Activated CD8-positive, alpha-beta memory T cell treated with anti-CD3 and anti-CD28 coated beads, Interleukin-2, amount 10 ng/mL, durations not matched to agents 7 days and 5 days (primary cell): ENCODE results near the gene DNAJC2. TPM values are rescaled to one million over a fixed set of nuclear protein-coding genes. Genes with fewer than 3 reads are reported as not detected.
A peak's percentile ranks its signal among the peaks of the same experiment; 100 is the strongest.
"Not testable (repeated sequence)": the region's sequence is repeated elsewhere in the genome, so short reads cannot be mapped to it uniquely, and the experiment has no call there.

Source experiments
- ATAC-seq: fragments of 150-1000 bp; cut with Tn5 transposase; one replicate; pipeline ENCODE4 v1.10.0; 2021; ENCODE audit warnings: moderate library complexity
- CTCF ChIA-PET: fragments of 350-600 bp; sonication (Branson Sonifier 250); formaldehyde crosslinking; loops from one replicate; lab custom pipeline; 2021; ENCODE audit warnings: antibody characterized with exemption; lab: Charles Lee
- DNase-seq: peaks from one replicate; pipeline ENCODE4 v3.0.0-alpha.2; 2020
- H3K27ac Mint-ChIP-seq: one replicate; pipeline ENCODE4 v1.8.0; 2021; ENCODE audit warnings: mild to moderate bottlenecking, mixed read lengths
- H3K27me3 Mint-ChIP-seq: one replicate; pipeline ENCODE4 v1.8.0; 2021; ENCODE audit warnings: mixed read lengths
- H3K36me3 Mint-ChIP-seq: one replicate; pipeline ENCODE4 v1.8.0; 2021; ENCODE audit warnings: mild to moderate bottlenecking, mixed read lengths
- H3K4me1 Mint-ChIP-seq: one replicate; pipeline ENCODE4 v1.8.0; 2021; ENCODE audit warnings: mixed read lengths
- H3K4me3 Mint-ChIP-seq: one replicate; pipeline ENCODE4 v1.8.0; 2021; ENCODE audit warnings: mild to moderate bottlenecking, moderate library complexity, mixed read lengths
- H3K9me3 Mint-ChIP-seq: one replicate; pipeline ENCODE4 v1.8.0; 2022; ENCODE audit warnings: low read depth, mixed read lengths
- total RNA-seq, 2 experiments: library from RNA; stranded (reverse); gene quantifications; one replicate each; pipeline ENCODE4 v1.2.3, GENCODE V29; 2021

The DNAJC2 gene
- total RNA-seq, 2 experiments from 2014 or later: 29.8 to 36.8 TPM

GRCh38 chr7:103279636-103279962 lies 65.0 kb downstream of the DNAJC2 start:
- peaks cover 23% of the 10 kb centered on the region for H3K4me1 Mint-ChIP-seq
- H3K4me3 Mint-ChIP-seq: peak overlapping the region; percentile 83
- CTCF ChIA-PET: interaction anchor here (1.4 kb wide), 1 partner anchor 21 kb away, joined by 3 read pairs; no protein-coding TSS in a partner anchor
- not testable (repeated sequence) for H3K27me3 Mint-ChIP-seq, DNase-seq, H3K9me3 Mint-ChIP-seq, H3K36me3 Mint-ChIP-seq
- H3K27ac Mint-ChIP-seq: peak overlapping the region; percentile 93
- ATAC-seq: peak; percentile 35

DNA sequence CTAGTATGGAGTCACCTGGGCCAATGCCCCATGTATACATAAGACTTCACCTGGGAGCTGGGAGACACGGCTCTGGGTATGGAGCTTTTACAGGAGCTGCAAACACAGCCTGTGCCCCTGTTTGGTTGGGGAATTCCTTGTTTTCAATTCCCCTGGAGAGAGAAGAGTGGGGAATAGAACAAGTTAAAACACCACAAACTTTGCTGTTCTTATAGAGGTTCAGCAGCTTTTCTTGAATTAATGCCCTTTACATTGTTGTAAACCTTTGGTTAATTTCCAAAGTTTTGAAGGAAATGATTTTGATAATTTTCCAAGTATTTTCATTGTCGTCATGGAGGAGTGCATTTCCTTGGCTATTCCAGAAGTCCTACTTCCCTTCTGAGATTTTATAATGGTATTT lies 66.4 kb downstream of the DNAJC2 start:
- not testable (repeated sequence) for ATAC-seq, H3K4me3 Mint-ChIP-seq, H3K9me3 Mint-ChIP-seq, H3K27me3 Mint-ChIP-seq, DNase-seq, H3K27ac Mint-ChIP-seq
- CTCF ChIA-PET: interaction anchor here (1.0 kb wide), 1 partner anchor 48 kb away, joined by 3 read pairs; no protein-coding TSS in a partner anchor
- Mint-ChIP-seq H3K36me3 (peaks cover 12% of the 10 kb centered on the region), H3K4me1 (peaks cover 23% of the 10 kb centered on the region)

DNA sequence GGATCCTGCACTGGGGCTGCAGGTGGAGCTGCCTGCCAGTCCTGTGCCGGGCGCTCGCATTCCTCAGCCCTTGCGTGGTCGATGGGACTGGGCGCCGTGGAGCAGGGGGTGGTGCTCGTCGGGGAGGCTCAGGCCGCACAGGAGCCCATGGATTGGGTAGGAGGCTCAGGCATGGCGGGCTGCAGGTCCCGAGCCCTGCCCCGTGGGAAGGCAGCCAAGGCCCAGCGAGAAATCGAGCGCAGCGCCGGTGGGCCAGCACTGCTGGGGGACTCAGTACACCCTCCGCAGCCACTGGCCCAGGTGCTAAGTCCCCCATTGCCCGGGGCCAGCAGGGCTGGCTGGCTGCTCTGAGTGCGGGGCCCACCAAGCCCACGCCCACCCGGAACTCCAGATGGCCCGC lies 69.7 kb downstream of the DNAJC2 start:
- H3K36me3 Mint-ChIP-seq: peaks cover 17% of the 10 kb centered on the region
- H3K4me3 Mint-ChIP-seq, ATAC-seq, CTCF ChIA-PET, DNase-seq, H3K9me3 Mint-ChIP-seq, H3K27ac Mint-ChIP-seq, H3K27me3 Mint-ChIP-seq: not testable (repeated sequence)
- peaks cover 16% of the 10 kb centered on the region for H3K4me1 Mint-ChIP-seq

DNA sequence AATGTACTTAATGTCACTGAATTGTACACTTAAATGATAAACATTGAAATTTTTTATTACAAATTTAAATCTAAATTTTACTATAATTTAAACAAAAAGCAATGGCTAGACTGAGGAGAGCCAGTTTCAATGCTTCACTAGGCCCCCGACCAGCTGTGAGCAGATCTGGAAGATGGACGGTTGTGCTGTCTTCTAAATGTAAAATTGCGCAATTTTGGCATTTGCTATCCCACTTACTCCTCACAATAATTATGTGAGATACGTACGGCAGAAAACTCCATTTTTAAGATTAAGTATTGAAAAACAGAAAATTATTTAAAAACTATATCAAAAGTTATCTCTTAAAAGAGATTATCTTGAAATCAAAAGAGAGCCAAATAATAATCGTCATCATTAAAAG lies 71.2 kb downstream of the DNAJC2 start:
- ATAC-seq, H3K27me3 Mint-ChIP-seq, CTCF ChIA-PET, H3K9me3 Mint-ChIP-seq, DNase-seq, H3K4me1 Mint-ChIP-seq, H3K27ac Mint-ChIP-seq, H3K4me3 Mint-ChIP-seq: not testable (repeated sequence)
- H3K36me3 Mint-ChIP-seq: peaks cover 22% of the 10 kb centered on the region

DNA sequence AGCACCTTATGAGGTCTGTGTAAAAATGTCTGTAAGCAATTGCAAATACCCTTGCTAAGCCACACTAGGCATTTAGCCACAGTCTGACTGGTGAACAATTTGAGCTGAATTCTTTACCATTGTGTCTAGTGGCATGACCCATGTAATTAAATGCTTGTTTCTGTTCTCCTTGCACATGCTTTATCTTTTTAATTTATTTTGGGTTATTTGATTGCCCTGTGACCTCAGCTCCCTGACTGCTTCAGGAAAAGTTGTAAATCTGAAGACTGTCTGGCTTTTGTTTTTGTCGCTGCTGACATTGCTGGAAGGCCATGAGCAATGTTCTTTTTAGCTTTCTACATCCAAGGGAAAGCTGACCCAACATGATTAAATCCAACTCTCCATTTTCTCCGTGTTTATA lies 78.3 kb downstream of the DNAJC2 start:
- CTCF ChIA-PET, ATAC-seq, DNase-seq, H3K36me3 Mint-ChIP-seq, H3K27me3 Mint-ChIP-seq, H3K4me1 Mint-ChIP-seq, H3K9me3 Mint-ChIP-seq, H3K4me3 Mint-ChIP-seq, H3K27ac Mint-ChIP-seq: not testable (repeated sequence)

- not testable (repeated sequence) for H3K27me3 Mint-ChIP-seq
These were observed 80.5 kb downstream of the DNAJC2 start for GRCh38 chr7:103264054-103264453.

More at GRCh38 chr7:103264054-103264453, 80.5 kb downstream of the DNAJC2 start:
- H3K9me3 Mint-ChIP-seq, H3K27ac Mint-ChIP-seq, H3K4me1 Mint-ChIP-seq, DNase-seq, ATAC-seq, H3K4me3 Mint-ChIP-seq, CTCF ChIA-PET, H3K36me3 Mint-ChIP-seq: not testable (repeated sequence)

Other genes starting within 250 kb of the DNAJC2 start
- 10 to 100 TPM; 11.4 to 12.9 TPM for gene NAPEPLD, start 195.7 kb downstream of the DNAJC2 start, total RNA-seq
- 10 to 100 TPM; 58.1 to 69.0 TPM for gene PMPCB, start 47.3 kb downstream of the DNAJC2 start, total RNA-seq
- 100 to 1,000 TPM; 138 to 195 TPM for gene PSMC2, start 2.9 kb upstream of the DNAJC2 start, total RNA-seq
- gene SLC26A5, start 101.4 kb upstream of the DNAJC2 start, total RNA-seq: not detected